ENCODE results near the gene IL33.

The IL33 gene

DNA sequence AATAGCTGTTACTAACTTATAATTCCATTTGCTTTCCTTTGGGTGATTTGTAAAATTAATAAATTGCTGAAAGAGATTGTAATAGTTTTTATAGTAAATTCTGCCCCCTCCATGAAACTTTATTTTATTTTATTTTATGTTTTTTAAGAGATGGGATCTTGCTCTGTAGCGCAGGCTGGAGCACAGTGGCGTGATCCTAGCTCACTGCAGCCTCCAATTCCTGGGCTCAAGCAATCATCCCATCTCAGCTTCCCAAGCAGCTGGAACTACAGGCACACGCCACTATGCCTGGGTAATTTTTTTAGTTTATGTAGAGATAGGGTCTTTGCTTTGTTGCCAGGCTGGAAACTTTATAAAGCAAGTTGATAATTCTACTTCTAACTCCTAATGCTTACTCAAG lies 395 bp downstream of the IL33 start:
- DNase-seq (ENCODE audit: low read depth in 2 of 3, low spot score in 1 of 3), result no peak

DNA sequence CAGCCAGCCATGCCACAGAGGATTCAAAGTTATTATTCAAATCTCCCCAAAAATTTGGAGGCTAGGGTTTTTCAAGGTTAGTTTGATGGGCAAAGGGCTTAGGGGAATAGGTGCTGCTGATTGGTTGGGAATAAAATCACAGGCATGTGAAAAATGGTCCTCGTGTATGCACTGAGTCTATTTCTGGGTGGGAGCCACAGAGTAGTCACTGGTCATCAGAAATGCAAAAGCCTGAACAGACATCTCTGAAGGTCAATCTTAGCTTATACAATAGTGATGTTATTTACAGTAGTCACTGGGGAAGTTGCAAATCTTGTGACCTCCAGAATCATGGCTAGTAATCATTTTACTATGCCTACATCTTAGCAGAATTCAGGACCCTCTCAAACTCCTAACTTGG lies 1.3 kb downstream of the IL33 start:
- DNase-seq (ENCODE audit: low read depth in 2 of 3, low spot score in 1 of 3), result no peak

DNA sequence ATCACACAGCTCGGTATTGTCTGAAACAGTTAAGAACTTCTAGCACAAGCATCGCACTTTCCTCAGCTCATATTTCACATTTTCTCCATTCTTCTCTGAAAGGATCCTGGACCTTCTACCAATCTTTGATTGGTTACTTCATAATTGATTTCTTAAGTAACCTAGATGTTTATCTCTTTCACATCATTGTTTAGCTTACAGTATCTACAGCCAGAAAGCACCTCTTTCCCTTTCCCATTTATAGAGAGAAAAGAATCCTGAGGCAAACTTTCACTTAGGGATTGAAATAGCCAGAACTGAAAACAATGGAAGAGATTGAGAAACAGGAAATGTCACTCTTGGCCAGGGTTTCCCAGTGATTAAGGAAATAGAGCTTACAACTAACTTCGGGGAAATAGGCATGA lies 2.5 kb downstream of the IL33 start:
- no peak for DNase-seq (ENCODE audit: low read depth in 2 of 3, low spot score in 1 of 3)

DNA sequence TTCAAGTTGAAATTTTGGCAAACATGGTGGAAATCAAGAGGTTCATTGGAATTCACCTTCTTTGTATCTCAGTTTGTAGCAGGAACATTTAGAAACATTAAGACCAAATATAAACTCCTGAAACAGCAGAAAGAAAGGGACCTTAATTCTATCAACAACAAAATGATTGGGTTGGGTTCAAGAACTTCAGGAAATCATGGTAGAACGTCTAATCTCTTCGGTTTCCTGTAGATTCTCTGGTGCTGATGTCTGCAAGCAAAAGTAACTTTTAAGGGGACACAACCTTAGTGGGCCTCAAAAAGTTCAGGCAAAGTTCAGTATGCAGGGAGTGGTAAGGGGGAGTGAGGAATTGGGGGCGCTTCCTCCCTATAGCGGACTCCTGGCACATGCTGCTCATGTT lies 3.4 kb downstream of the IL33 start:
- DNase-seq (ENCODE audit: low read depth in 2 of 3, low spot score in 1 of 3), result no peak

DNA sequence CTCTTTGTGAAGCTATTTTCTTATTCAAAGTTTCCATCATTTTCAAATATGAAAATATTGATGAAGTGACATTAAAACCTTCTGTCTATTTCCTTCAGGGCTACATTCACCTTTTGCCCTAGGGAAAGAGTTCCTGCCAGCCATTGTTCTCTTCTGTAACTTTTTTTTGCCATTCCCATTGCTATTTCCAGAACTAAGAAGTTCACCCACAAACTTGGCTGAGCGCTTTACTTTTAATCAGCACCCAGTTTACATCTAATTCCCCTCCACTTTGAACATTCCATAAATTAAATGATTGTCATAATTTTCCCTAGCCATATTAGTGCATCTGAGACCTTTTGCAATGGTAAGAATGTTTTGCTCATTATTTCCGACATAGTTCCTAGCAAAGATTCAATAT lies 4.4 kb downstream of the IL33 start:
- DNase-seq (ENCODE audit: low read depth in 2 of 3, low spot score in 1 of 3), result no peak

DNA sequence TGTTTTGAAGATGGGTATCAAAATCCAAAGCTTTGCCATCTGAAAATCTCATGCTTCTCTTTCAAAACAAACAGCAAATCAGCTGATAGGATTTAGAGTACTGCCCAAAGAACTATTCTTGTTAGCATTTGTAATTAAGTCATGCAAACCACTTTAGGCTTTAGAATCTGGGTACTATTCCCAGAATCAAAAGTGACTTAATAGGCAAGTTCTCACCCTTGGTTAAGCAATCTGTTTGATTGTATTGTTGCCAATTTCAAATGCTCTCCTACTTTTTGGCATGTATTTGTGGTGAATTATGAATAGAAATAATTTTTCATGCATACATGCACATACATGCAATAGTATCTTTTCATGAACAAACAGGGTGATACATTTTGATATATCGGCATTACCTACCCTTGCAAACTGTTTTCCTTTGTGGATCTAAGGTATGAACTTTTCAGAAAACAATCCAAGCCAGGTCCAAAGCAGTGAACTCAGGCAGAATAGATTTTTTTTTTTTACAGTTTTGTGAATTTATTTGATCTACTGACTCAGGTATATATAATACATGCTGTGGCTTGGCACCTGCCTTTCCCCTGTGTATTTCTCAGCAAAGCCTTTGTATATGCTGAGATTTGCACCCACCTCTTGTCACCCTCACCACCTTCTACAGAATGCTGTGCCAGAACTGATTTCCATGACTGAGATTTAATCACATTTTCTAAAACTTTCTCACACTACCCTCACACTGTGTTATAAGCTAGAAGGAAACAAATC lies 9.0 kb downstream of the IL33 start:
- no peak for DNase-seq (ENCODE audit: low read depth in 2 of 3, low spot score in 1 of 3)

DNA sequence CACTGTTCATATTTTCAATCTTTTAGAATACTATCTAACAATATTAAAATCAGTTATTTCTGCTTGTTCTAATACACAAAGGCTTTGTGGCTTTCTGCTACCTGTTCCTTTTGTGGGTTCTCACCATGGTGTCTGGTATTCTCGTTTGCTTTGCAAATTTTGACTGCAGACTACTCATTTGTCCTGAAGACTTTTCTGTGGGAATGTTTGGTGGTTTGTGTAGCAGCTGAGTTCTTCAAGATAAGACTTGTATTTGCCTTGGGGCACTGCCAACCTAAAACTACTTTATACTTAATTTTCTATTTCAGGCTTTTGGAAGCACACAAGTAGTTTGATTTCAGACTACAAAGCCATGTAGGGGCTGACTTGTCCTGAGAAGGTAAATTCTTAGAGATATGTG lies 11.1 kb downstream of the IL33 start:
- no peak for DNase-seq (ENCODE audit: low read depth in 2 of 3, low spot score in 1 of 3)

DNA sequence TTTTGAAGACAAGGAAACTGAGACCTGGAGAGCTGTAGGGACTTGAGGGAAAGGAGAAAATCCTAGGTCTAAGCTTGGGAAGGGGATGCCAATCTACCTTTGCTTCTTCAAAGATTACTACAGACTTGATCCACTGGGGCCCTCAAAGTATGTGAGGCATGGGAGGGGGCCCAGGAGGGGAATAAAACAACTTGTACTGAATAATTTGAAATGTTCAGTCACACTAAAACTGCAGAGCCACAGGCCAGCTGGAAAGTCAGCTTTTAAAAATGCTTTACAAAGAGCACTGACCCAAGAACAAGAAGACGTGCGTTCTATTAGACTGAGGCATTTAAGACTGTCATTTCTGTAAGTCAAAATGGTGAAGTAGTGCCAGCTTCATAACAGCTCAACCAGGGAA lies 13.6 kb downstream of the IL33 start:
- DNase-seq (ENCODE audit: low read depth in 2 of 3, low spot score in 1 of 3), result no peak

DNA sequence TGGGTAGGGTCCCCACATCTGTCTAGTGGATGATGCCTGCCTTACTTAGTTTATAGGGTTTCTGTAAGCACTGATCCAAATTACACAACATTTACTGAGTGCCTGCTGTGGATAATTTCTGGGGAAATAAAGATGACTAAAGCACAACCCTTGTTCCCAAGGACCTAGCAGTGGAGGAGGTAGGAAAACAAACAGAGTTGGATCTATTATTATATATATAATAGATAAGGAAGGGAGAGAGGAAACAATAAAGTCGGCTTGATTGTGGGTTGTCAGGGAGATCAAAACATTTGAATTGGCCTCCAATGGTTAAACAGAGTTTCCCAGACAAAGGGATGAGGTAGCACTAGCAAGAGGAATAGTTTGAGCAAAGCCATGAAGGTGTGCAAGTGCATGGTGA lies 14.0 kb downstream of the IL33 start:
- no peak for DNase-seq (ENCODE audit: low read depth in 2 of 3, low spot score in 1 of 3)

DNA sequence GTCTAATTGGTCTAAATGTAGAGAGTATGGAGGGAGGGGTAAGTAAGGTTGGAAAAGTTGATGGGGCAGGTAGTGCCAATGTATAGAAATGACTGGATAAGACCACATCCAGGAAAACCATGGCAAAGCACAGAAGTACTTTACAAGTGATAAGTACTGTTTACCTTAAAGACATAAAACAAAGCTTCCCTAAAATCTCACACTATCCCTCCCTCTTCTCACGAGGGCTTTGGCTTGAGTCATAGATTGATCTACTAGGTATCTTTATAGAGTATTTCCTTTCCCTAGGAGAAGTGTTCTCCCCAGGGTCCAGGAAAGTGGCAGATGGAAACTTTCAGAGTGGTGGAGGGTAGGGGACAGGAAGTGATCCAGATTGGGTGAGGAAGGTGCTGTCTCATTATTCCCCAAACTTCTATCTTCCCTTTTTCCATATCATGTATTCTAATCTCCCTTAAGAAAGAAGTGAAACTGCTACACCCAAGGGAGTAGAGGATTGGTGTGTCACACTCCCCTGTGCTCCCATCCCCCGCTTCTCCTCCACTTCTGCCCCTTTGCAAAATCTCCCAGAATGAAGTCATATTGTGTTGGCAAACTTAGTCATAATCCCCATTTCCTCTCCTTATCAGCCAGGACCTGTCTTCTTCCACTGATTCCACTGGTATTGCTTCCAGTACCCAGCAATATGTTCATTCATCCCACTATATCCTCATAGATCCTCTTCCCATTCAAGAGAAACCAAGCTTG lies 14.6 kb downstream of the IL33 start:
- DNase-seq (ENCODE audit: low read depth in 2 of 3, low spot score in 1 of 3), result no peak

DNA sequence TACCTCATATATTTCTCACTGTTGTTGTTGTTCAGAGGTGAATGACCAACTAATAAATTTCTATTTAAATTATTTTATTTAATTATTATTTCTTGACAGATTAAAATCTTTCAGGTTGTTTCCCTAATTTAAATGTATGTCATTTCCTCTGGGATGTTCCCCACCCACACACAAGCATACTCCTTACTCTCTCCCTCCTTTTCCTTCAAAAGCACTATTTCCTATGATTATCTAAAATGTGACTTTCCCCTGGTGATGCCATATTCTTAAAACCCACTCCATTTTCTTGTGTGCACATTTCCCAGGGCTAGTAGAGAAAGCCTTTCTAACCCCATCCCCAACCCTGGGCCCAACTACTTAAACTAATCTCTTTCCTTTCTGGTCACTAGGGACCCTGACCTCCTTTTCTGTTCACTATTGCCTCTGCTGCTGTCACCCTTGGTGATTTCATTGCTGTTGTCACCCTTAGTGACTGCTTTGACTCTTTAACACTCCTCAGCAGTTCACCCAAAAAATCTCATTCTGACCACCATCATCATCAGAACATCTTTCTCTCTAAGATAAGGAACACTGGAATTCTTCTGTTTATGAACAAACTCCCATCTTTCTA lies 16.8 kb downstream of the IL33 start:
- no peak for DNase-seq (ENCODE audit: low read depth in 2 of 3, low spot score in 1 of 3)

DNA sequence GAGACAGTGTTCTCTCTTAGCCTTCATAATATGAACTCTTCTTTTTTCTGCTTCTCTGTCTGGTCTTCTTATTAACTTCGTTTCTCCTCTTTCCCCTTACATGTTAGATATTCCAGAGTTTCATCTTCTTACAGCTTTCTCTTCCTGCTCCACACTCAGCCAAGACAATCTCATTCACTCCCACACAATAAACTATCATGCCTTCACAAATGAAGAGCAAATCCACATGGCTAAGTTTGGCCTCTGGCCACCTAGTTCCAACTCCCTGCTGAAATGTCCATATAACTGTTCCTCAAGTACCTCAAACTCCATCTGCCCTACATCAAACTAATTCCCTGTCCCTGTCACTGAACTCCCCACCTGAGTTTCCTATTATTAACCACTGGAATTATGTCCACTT lies 18.4 kb downstream of the IL33 start:
- DNase-seq (ENCODE audit: low read depth in 2 of 3, low spot score in 1 of 3), result no peak

DNA sequence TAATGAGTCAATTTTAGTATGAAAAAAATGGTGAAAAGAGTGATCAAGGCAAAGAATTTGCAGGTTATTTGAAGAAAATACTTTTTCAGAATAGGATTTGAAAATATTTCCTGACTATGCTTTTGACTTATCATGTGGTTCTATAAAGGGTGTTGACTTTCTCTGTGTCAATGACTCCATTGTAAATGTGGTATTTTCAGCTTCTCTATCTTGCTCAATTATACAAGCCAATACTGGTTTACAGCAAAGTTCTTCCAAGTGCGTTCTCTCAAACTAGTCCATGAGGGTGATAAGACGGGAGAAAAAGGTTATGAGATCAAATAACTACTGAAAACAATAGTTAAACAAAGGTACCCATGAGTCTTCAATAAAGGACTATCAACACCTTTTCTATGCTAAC lies 21.7 kb downstream of the IL33 start:
- no peak for DNase-seq (ENCODE audit: low read depth in 2 of 3, low spot score in 1 of 3)

DNA sequence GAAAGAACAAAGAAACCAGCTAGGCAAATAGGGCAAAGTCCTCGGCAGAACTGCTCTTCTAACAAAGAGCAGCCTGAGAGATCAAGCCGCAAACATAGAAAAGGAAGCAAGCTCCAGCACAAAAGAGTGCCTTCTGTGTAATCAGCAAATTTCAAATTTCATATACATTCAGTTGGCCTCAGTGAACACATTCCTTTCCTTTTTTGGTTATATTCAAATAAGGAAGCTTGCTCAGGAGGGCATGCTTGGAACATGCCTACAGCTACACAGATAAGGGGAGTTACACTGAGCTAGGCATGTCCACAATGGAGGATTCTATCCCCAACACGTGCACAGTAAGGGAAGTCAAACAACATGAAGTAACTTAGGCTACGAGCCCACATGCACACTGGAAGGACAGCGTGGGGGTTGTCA lies 23.4 kb downstream of the IL33 start:
- DNase-seq (ENCODE audit: low read depth in 2 of 3, low spot score in 1 of 3), result no peak

DNA sequence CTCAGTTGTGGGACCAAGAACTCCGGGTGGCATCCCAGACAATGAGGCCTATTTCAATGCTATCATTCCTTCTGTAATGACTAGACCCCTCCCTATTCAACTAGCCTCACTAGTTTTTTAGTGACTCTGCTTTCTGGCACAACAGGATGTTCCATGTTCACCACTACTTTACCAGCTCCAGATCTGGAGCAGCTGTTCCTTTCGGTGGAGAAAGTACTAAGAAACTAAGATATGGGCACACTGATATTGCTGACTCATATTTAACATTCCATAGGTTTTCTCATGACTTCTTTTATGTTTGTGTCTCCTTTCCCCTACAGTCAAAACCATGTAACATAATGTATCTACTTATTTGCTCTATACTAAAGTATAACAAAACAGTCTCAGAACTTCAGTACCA lies 24.1 kb downstream of the IL33 start:
- no peak for DNase-seq (ENCODE audit: low read depth in 2 of 3, low spot score in 1 of 3)

DNA sequence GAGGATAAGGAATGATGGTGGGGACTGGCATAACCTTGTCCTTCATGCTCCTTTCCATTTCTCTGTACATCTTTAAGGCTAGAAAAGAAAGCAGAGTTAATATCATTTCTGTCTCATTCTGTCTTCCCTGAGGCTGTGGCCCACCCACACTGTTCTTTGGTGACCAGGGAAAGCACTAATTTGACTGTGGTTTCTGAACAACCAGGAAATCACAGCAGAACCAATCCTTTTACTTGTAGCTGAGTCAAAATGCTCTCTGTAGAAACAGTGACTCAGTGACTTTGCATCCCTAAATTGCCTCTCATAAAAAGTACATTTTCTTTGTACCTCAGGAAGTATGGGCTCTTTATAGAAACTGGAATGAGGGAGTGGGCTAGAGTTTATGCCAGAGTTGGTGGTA lies 28.1 kb downstream of the IL33 start:
- DNase-seq (ENCODE audit: low read depth in 2 of 3, low spot score in 1 of 3), result peak; percentile 8 to 12 (median 8)

DNA sequence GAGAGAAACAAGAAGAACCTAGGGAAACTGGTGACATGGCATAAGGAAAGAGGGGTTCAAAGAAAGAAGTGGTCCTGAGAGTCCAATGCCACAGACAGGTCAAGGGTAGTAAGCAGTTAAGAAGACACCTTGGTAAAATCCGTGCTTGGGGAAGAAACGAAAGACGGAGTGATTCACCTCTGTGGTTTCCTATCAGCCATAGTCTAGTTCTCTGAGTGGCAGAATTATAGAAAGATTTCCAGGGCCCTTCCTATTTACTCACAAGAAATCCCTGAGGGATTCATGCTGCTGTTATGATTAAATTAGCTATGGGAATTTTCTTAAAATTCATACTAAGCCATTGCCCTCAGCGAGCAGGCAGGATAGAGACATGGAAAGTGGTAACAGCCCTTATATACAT lies 31.7 kb downstream of the IL33 start:
- DNase-seq (ENCODE audit: low read depth in 2 of 3, low spot score in 1 of 3), result no peak

DNA sequence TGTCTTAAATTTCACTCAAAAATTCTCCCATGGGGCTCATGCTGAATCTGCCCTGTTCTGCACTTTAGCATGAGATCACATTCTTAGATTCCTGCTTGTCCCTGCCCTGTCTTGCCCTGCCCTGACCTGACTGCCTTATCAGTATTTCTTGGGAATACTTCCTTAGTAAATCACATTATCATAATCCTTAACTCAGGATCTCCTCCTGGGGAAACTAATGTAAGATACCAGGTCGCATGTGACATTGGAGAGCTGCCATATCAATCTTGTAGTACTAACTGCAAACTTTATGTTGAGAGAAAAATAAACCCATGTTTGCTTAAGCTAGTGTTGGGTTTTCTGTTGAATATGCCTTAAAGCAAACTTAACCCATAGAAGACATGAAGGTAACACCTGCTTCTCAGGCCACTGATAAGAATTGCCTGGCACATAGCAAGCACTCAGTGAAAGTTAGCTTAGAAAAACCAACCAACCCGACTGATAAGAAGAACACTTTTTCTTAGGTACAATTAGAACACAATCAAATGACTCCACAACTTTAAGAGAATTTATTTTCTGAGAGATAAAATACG lies 53.3 kb downstream of the IL33 start:
- no peak for DNase-seq (ENCODE audit: low read depth in 2 of 3, low spot score in 1 of 3)

DNA sequence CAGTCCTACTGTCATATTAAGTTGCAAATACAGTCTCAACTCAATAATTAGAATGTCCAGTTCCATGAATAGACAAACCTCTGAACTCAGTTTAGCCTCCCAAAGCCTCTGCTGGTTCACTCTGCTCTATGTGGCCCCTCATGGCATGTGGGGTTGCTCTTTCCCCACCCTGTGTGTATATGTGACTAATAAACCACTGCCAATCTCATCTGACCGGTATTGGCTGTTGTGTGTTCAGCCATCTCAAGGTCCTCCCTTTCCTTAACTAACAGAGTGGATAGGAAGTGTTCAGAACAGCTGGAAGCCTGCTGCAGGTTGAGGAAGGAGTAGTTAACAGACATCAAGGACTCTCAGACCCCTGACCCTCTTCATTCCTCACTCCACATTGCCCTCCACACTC lies 55.3 kb downstream of the IL33 start:
- no peak for DNase-seq (ENCODE audit: low read depth in 2 of 3, low spot score in 1 of 3)

DNA sequence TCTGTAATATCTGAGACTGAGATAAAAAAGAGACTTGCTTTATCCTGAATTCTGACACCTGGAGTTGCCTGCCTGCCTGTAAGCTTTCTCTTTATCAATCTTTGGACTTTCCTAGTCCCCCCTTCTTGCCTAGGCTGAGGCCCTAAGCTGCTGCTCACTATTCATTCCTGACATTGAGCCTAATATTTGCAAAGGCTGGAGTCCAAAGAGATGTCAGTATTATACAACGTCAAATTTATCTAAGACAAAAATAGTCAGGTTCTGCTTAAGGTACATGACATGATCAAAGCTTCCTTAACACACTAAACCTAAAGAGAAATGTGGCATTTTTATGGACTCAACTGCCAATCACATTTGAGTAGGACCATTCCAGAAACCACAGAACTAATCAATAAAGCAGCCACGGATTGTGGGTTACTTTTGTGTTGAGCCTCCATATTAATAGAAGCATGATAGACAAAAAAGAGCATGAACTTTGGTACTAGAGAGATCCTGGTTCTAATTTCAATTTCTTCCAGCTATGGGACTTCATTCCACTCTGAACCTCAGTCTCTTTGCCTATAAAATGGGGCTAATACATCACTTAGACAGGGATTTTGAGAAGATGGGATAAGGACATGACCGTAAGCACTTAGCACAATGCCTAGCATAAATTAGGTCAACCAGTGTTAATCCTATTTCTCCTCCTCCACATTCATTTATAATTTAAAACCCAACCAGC lies 56.1 kb downstream of the IL33 start:
- DNase-seq (ENCODE audit: low read depth in 2 of 3, low spot score in 1 of 3), result no peak

DNA sequence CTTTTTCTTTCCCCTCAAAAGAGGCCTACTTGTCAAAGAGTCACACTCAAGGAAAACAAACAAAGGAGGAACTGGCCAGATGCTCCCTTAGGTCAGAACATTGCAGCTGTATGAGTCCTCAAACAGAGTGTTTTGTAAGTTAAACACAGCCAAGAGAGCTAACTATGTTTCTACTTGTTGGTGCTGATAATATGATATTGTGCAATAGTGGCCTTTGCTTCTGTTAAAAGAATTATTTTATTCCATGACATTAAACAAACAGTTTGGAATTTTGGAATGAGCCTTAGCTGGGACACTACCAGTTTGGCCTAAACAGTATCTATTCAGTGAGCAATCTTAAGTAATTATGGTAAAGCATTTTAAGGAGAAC lies 56.6 kb downstream of the IL33 start:
- DNase-seq (ENCODE audit: low read depth in 2 of 3, low spot score in 1 of 3), result no peak

DNA sequence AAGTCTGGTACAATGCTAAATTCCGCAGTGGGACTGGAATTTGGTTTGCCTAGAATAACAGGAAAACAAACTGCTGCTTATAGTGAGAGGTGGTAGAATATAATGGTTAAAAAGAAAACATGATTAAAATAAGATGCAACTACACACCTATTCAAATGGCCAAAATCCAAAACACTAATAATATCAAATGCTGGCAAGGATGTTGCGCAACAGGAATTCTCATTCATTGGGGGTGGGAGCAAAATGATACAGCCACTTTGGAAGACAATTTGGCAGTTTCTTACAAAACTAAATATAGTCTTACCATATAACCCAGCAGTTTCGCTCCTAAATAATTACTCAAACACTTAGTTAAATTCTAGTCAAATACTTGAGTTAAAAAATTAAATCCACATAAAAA lies 61.8 kb downstream of the IL33 start:
- DNase-seq (ENCODE audit: low read depth in 2 of 3, low spot score in 1 of 3), result no peak

Measured in stimulated activated CD4-positive, alpha-beta T cell treated with anti-CD3 and anti-CD28 coated beads, Interleukin-12 subunit alpha, Interleukin-12 subunit beta, amount 100 ng/mL, for 48 hours (primary cell).